ENCODE measurements around the gene ANKRD16. TPM values are rescaled to one million over a fixed set of nuclear protein-coding genes. Genes with fewer than 3 reads are reported as not detected.

The ANKRD16 gene
- 4.2 and 4.5 TPM in 2 replicates for total RNA-seq

DNA sequence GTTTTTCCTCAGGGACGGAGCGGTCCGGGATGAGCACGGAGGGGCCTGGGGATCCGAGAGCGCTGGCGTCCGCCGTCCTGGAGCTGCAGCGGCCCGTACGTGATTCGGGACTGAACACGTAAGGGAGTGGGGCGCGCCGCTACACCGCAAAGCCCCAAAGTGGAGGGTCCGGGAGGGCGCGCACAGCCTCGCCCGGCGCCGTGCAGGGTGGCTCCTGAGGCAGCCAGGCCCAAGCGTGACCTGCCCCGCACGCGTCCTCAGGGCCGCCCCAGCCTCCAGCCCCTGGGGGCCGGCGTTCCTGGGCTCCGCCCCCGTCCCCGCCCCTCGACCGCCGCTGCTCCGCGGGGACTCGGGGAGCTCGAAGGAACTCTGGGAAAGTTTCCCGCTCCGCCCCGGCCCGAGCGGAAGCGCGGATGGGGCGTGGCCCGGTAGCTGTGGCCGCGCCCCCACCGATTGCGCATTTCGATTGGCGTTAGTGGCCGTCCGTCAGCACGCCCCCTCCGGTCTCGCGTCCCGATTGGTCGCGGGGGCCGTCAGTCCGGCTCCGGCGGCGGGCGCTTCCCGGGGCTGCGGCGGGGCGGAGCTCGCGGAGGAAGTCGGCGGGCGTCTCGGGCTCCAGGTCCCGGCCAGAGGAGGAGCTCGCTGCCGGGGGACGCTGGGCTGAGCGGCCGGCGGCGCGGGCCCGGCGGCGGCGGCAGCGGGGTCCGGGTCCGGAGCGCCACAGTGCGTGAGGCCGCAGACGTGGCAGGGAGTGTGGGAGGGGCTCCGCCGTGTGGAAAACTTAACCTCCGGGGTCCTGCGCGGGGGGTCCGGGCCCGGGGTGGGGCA lies at the start of gene ANKRD16, which contains the start of gene FBH1:
TSS of gene ANKRD16 (minus strand) at position 270 of the 828 bp plus-strand sequence. CDS start 539 bp downstream, outside the sequence.
TSS of gene FBH1 (plus strand) at position 620 of the 828 bp plus-strand sequence. CDS start at position 723, 103 bp downstream.

DNA sequence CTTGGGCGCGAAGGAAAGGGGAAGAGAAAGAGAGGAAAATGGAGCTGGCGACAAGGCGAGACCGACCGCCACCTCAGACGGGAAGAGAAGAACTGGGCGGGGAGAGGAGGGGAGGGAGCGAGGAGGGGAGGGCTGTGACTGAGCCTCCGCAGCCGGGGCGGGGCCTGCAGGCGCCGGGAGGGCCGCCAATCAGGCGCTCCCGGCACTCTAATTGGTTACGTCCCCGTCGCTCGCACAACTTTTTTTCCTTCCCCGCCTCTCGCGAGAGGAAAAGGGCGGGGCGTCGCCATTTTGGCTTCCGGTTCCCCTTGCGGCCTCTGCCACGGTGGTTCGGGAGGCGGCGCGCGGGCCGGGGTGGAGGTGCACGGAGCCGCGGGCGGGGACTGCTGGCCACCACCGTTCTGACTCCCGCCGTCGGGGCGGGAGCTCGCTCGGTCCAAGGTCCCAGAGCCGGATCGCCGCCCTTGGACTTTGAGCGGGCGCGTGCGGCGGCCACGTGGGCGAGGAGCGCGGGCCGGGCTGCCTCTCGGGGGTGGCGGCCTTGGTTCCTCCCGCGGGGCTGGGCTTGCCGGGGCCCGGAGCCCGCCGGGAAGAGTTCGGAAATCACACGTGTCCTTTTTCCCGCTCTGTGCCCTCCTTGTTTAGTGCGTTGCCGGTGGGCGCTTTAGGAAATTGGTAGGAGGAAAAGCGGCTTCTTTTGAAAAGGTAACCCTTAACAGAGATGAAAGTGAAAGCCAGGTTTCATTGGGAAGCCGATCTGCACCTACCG lies 76.2 kb downstream of the ANKRD16 start, which contains the start of gene GDI2:
TSS of gene GDI2 (minus strand) at position 94 of the 769 bp plus-strand sequence. CDS start 176 bp downstream, outside the sequence.

Other genes starting within 250 kb of the ANKRD16 start
- 17.2 and 18.0 TPM in 2 replicates for gene ASB13, start 223.3 kb downstream of the ANKRD16 start, total RNA-seq
- 35.6 and 48.4 TPM in 2 replicates for gene TASOR2, start 205.1 kb downstream of the ANKRD16 start, total RNA-seq
- 357 and 375 TPM in 2 replicates for gene GDI2, start 76.5 kb downstream of the ANKRD16 start, total RNA-seq
- gene FBH1, start 350 bp upstream of the ANKRD16 start, total RNA-seq: 58.1 and 58.7 TPM in 2 replicates
- 9.4 and 18.6 TPM in 2 replicates for gene IL15RA, start 87.7 kb upstream of the ANKRD16 start, total RNA-seq
- gene IL2RA, start 172.5 kb upstream of the ANKRD16 start, total RNA-seq: not detected in 2 replicates
- gene RBM17, start 199.1 kb upstream of the ANKRD16 start, total RNA-seq: 27.3 and 34.8 TPM in 2 replicates

All from epithelial cell of alveolus of lung (primary cell).